Stimulated activated naive CD8-positive, alpha-beta T cell treated with anti-CD3 and anti-CD28 coated beads, Interleukin-15, Interleukin-2, amounts not matched to agents 100 ng/mL and 50 ng/mL, for 24 hours (primary cell): ENCODE results near the gene PIP5K1B.

ENCODE experiments used
- H3K27ac Mint-ChIP-seq: one replicate; pipeline ENCODE4 v1.8.0; 2021; ENCODE audit warnings: mild to moderate bottlenecking, mixed read lengths
- H3K27me3 Mint-ChIP-seq: one replicate; pipeline ENCODE4 v1.8.0; 2021; ENCODE audit warnings: mixed read lengths
- H3K36me3 Mint-ChIP-seq: one replicate; pipeline ENCODE4 v1.8.0; 2021; ENCODE audit warnings: low read depth, mixed read lengths
- H3K4me1 Mint-ChIP-seq: one replicate; pipeline ENCODE4 v1.8.0; 2021; ENCODE audit warnings: low read depth, mixed read lengths
- H3K4me3 Mint-ChIP-seq: one replicate; pipeline ENCODE4 v1.8.0; 2021; ENCODE audit warnings: mild to moderate bottlenecking, mixed read lengths
- H3K9me3 Mint-ChIP-seq: one replicate; pipeline ENCODE4 v1.8.0; 2021; ENCODE audit warnings: mixed read lengths

The PIP5K1B gene

GRCh38 chr9:68702493-68702892 lies 2.5 kb upstream of the PIP5K1B start:
- no peaks in the 10 kb centered on the region for H3K36me3 Mint-ChIP-seq
- peaks cover 26% of the 10 kb centered on the region for H3K4me1 Mint-ChIP-seq
- H3K27me3 Mint-ChIP-seq = peaks cover 69% of the 10 kb centered on the region
- no peak overlapping the region for H3K4me3 Mint-ChIP-seq
- H3K9me3 Mint-ChIP-seq = no peaks in the 10 kb centered on the region
- no peak overlapping the region for H3K27ac Mint-ChIP-seq

GRCh38 chr9:68703672-68704071 lies 1.4 kb upstream of the PIP5K1B start:
- Mint-ChIP-seq H3K27ac (no peak overlapping the region), H3K36me3 (no peaks in the 10 kb centered on the region), H3K4me1 (peaks cover 29% of the 10 kb centered on the region), H3K27me3 (peaks cover 76% of the 10 kb centered on the region), H3K4me3 (peak overlapping the region; percentile 69), H3K9me3 (no peaks in the 10 kb centered on the region)

- Mint-ChIP-seq H3K27me3 (peaks cover 79% of the 10 kb centered on the region), H3K4me1 (peaks cover 29% of the 10 kb centered on the region), H3K36me3 (no peaks in the 10 kb centered on the region), H3K9me3 (no peaks in the 10 kb centered on the region), H3K4me3 (peak overlapping the region; percentile 69), H3K27ac (no peak overlapping the region)
Observed at GRCh38 chr9:68704498-68704813, 584 bp upstream of the PIP5K1B start.

GRCh38 chr9:68705531-68706362 lies 707 bp downstream of the PIP5K1B start:
- Mint-ChIP-seq H3K36me3 (no peaks in the 10 kb centered on the region), H3K4me1 (peaks cover 29% of the 10 kb centered on the region), H3K4me3 (peak overlapping the region; percentile 83), H3K9me3 (no peaks in the 10 kb centered on the region), H3K27me3 (peaks cover 76% of the 10 kb centered on the region), H3K27ac (no peak overlapping the region)

GRCh38 chr9:68706363-68707201 lies 1.5 kb downstream of the PIP5K1B start:
- peaks cover 73% of the 10 kb centered on the region for H3K27me3 Mint-ChIP-seq
- H3K4me1 Mint-ChIP-seq = peaks cover 29% of the 10 kb centered on the region
- no peaks in the 10 kb centered on the region for H3K36me3 Mint-ChIP-seq
- H3K9me3 Mint-ChIP-seq = no peaks in the 10 kb centered on the region
- H3K4me3 Mint-ChIP-seq = peak overlapping the region; percentile 83
- H3K27ac Mint-ChIP-seq = peak overlapping the region; percentile 63

GRCh38 chr9:68707801-68708488 lies 2.9 kb downstream of the PIP5K1B start:
- peaks cover 77% of the 10 kb centered on the region for H3K27me3 Mint-ChIP-seq
- H3K4me3 Mint-ChIP-seq = no peak overlapping the region
- H3K27ac Mint-ChIP-seq = no peak overlapping the region
- no peaks in the 10 kb centered on the region for H3K9me3 Mint-ChIP-seq
- H3K36me3 Mint-ChIP-seq = no peaks in the 10 kb centered on the region
- H3K4me1 Mint-ChIP-seq = peaks cover 29% of the 10 kb centered on the region

GRCh38 chr9:68708513-68708912 lies 3.5 kb downstream of the PIP5K1B start:
- peaks cover 29% of the 10 kb centered on the region for H3K4me1 Mint-ChIP-seq
- peaks cover 73% of the 10 kb centered on the region for H3K27me3 Mint-ChIP-seq
- H3K9me3 Mint-ChIP-seq = no peaks in the 10 kb centered on the region
- no peak overlapping the region for H3K27ac Mint-ChIP-seq
- no peak overlapping the region for H3K4me3 Mint-ChIP-seq
- H3K36me3 Mint-ChIP-seq = no peaks in the 10 kb centered on the region

- H3K4me3 Mint-ChIP-seq = no peak overlapping the region
- no peaks in the 10 kb centered on the region for H3K9me3 Mint-ChIP-seq
- peaks cover 24% of the 10 kb centered on the region for H3K4me1 Mint-ChIP-seq
- no peak overlapping the region for H3K27ac Mint-ChIP-seq
- H3K36me3 Mint-ChIP-seq = no peaks in the 10 kb centered on the region
- peaks cover 63% of the 10 kb centered on the region for H3K27me3 Mint-ChIP-seq
Observed at GRCh38 chr9:68709291-68710110, 4.5 kb downstream of the PIP5K1B start.

- H3K4me3 Mint-ChIP-seq = no peak overlapping the region
- H3K9me3 Mint-ChIP-seq = no peaks in the 10 kb centered on the region
- H3K4me1 Mint-ChIP-seq = peaks cover 22% of the 10 kb centered on the region
- no peaks in the 10 kb centered on the region for H3K36me3 Mint-ChIP-seq
- H3K27me3 Mint-ChIP-seq = peaks cover 61% of the 10 kb centered on the region
- no peak overlapping the region for H3K27ac Mint-ChIP-seq
Observed at GRCh38 chr9:68710111-68710471, 5.1 kb downstream of the PIP5K1B start.

GRCh38 chr9:68711281-68711680 lies 6.2 kb downstream of the PIP5K1B start:
- Mint-ChIP-seq H3K4me3 (no peak overlapping the region), H3K9me3 (no peaks in the 10 kb centered on the region), H3K4me1 (peaks cover 16% of the 10 kb centered on the region), H3K27me3 (peaks cover 57% of the 10 kb centered on the region), H3K36me3 (no peaks in the 10 kb centered on the region), H3K27ac (no peak overlapping the region)

GRCh38 chr9:68711932-68712331 lies 6.9 kb downstream of the PIP5K1B start:
- Mint-ChIP-seq H3K36me3 (no peaks in the 10 kb centered on the region), H3K27me3 (peaks cover 54% of the 10 kb centered on the region), H3K27ac (no peak overlapping the region), H3K4me1 (peaks cover 11% of the 10 kb centered on the region), H3K9me3 (no peaks in the 10 kb centered on the region), H3K4me3 (no peak overlapping the region)

- H3K27me3 Mint-ChIP-seq = peaks cover 33% of the 10 kb centered on the region
- H3K4me3 Mint-ChIP-seq = no peak overlapping the region
- no peak overlapping the region for H3K27ac Mint-ChIP-seq
- no peaks in the 10 kb centered on the region for H3K36me3 Mint-ChIP-seq
- H3K4me1 Mint-ChIP-seq = peaks cover 2% of the 10 kb centered on the region
- no peaks in the 10 kb centered on the region for H3K9me3 Mint-ChIP-seq
Observed at GRCh38 chr9:68714416-68715180, 9.6 kb downstream of the PIP5K1B start.

- Mint-ChIP-seq H3K27me3 (peaks cover 29% of the 10 kb centered on the region), H3K4me1 (peaks cover 2% of the 10 kb centered on the region), H3K36me3 (no peaks in the 10 kb centered on the region), H3K4me3 (no peak overlapping the region), H3K9me3 (no peaks in the 10 kb centered on the region), H3K27ac (no peak overlapping the region)
Observed at GRCh38 chr9:68715181-68715456, 10.1 kb downstream of the PIP5K1B start.
